ENCODE data around the gene RFX8.
"Not testable (repeated sequence)": the region's sequence is repeated elsewhere in the genome, so short reads cannot be mapped to it uniquely, and the experiment has no call there.

Gene RFX8

DNA sequence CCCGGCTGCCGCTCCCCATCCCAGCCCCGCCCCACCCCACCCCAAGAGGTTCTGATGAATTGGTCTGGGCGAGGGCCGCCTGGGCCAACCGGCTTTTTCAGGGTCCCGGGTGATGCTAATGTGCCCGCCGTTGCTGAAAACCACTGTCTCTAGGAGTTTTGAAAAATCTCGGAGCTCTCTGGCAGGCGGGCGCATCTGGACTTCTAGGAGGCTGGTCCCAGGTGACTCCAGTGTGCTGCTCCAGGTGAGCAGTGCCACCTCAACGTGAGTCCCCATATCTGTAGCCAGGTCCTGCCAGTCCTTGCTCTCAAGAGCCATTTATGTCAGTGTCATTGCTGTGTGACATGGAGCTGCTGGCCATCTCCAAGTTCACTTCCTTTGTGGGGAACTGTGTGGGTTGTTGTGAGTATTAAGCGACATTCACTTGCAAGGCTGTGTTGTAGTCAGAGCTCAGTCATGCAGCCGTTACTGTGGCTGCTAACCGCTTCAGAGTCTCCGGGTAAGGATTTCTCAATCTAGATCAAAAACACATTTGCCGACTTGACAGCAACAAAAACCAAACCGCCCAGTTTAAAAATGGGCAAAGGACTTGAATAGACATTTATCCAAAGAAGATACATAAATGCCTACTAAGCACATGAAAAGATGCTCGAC, at the start of gene RFX8:
RFX8 (minus strand) TSS at position 382 of the 654 bp plus-strand sequence. CDS start 8,264 bp downstream, outside the sequence.
- no peak for DNase-seq

DNA sequence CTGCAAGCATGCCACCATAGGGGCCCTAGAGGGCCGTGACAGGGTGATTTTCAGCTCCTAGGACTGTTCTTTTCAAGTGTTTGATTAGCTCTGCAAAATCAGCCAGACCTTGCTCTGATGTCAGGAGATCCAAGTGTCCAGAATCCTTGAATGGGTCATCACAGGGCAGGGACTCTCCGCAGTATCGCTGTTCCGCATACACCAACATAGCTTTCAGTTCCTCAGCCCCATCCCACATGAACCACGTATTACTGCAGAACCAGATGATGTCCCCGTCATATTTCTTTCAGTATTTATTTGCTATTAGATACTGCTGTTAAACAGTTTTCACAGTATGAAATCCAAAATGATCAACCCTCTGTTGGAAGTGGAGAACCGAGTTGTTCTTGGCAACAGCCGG, 46.6 kb upstream of the RFX8 start:
- DNase-seq = no peak

DNA sequence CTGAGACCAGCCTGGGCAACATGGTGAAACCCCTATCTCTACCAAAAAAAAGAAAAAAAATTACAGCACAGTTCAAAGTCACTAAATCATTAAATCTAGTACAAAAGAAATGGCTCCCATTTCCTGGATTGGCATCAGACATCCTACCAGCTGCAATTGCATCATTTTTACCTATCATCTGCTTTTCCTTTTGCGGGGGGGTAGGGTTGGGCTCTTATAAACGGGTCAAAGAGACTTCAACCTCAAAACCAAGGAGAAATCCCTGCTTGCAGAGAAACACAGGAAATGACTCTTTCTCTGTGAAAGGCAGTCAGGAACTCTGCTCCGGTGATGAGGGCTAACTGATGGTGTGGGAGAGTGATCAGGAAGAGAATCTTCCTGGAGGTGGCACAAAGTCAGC, 45.3 kb upstream of the RFX8 start:
- DNase-seq = no peak

DNA sequence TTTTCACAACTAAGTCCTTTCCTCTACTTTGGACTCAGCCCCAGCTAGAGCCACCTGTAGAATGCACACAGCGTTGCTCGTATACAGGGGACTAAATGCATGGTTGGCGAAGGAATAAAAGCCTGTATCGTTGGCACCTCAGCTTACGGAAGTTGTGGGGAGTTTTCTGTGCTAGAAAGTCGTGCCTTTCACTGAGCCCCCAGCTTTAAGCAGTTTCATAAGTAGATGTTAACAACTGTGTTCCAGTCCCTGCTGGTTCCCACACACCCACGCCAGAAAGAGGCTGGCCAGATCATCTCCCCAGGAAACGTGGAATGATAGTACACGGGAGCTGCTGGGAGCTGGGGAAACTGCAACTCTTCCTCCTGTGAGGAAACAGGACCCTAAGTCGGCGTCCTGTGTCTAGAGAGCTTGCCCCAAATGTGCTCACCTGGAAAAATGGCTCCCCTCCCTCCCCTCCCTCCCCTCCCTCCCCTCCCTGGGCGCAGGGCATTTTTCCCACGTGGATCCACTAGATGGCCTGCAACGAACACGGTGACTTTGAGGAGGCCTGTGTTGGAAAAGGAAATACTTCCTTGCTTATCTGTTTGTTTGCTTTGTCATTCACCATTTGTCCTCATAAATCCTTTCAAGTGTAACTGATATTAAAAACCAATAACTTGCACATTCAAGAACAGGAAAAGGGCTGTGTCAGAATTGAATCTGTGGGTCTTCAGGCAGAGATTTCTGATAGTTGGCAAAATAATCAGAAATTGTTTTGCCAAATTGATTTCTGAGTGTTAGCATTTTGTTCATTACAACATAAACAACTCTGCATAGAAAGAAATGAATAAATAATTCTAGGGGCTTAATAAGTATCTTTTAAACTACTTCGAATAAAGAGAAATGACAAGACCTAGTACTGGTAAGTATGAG, 43.9 kb upstream of the RFX8 start:
- DNase-seq = peak; percentile 56

DNA sequence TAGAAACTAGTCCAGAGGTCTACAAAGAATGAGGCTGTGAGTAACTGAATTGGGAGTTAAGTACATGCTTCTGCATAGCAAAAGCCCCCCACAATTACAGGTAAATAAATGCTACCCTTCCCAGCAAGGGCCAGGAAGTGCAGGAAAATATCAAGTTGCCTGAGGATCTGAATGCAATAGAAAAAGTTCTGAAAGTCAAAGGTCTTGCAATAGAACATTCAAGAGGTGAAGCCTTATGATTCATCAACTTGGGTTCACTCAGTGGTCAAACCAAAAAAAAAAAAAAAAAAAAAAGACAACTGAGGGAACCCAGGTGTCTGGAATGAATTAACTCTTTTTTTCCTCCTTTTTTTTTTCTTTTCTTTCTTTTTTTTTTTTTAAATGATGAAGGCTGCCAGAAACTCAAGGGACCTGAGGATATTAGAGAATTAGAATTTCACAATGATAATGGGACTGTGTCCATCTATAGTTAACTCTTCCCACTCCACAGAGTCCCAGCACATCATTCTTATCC, 42.9 kb upstream of the RFX8 start:
- no peak for DNase-seq

DNA sequence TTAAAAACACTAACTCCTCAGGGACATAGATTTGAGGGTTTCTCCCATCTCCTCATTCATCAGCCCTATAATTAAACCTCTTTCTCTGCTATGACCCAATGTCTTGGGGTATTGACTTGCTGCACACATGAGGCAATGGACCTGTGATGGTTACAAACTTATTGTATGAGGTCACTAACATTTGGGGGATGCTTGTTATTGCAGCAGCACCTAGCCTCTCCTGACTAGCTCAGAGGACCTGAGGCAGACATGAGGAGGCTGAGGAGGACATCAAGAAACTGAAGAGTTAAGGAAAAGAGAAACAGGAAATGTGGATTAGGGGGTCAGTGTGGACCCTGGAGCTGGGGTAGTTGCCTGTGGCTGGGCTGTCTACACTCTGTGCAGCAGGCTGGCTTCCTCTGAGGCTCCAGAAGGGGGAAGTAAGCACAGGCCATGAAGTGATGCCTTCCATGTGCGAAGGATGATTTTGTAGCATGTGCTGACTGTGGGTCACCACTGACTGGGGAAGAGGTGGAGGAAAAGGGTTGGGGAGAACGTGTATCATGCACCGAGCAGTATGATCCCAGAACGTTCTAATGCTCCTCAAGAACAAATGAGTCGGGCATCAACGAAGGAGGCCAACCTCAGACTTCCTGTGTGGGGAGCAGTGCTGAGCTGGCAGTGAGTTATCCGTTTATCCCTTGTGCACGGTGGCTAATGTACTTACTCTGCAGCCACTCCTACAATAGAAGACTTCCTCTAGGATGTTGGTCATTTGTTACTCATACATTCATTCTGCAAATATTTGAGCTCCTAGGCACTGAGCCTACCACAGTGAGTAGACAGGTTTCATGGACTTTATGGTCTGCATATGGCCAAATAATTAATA, 42.1 kb upstream of the RFX8 start:
- no peak for DNase-seq

DNA sequence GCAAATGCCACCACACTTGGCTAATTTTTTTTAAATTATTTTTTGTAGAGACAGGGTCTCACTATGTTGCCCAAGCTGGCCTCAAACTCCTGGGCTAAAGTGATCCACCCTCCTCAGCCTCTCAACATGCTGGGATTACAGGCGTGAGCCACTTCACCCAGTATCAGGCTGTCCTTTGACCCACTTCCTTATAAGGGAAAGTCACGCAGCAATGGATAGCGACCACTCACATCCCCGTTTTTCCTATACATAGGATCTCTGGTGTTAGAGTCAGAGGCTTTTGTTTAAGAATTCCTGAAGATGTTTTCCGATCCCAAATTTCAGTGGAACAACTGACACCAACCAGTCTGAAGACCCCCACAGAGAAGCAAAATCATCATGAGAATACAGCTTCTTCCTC, 41.4 kb upstream of the RFX8 start:
- DNase-seq = no peak

DNA sequence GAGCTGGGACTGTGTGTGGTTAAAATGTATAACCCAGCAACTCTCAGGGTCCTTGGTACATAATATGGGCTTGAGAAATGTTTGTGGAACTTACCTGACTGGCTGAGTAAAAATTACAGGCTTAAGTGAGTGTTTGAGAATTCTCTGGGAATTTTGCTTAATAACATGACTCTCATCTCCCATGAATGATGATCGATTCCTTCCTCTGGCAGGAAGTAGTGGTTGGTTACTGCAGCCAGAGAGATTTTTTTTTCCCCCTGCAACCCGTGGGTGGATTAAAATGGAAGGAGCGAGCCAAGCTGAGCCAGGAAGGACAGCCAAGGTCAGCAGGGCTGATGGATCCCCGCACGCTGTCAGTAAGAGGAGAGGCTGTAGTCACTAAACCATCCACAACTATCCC, 40.6 kb upstream of the RFX8 start:
- DNase-seq = no peak

DNA sequence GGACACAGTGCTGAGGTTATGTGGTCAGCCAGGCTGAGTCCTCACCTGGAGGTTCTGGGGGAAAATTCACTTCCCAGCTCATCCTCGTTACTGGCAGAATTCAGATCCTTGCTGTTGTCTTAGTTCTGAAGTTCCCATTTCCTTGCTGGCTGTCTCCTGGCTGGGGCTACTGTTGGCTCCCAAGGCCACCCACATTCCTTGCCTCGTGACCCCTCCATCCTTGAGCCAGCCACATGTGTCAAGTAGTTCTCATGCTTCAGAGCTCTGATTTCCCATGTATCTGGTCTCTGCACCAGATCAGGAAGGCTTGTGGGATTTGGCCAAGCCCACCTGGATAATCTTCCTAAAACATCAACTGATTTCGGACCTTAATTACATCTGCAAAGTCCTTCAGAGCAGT, 38.1 kb upstream of the RFX8 start:
- DNase-seq = no peak

DNA sequence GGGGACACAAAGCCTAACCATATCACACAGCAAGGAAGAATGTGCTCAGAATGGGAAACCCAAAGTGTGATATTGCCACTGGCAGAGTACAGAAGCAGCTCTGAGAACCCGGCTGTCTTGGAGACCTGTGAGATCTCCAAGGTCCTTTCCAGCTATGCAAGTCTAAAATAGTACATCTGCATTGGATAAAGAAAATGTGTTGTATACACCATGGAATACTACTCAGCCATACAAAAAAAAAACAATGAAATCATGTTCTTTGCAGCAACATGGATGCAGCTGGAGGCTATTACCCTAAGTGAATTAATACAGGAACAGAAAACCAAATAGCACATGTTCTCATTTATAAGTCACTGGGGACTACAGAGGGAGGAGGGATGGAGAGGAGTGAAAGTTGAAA, 36.5 kb upstream of the RFX8 start:
- DNase-seq = no peak

DNA sequence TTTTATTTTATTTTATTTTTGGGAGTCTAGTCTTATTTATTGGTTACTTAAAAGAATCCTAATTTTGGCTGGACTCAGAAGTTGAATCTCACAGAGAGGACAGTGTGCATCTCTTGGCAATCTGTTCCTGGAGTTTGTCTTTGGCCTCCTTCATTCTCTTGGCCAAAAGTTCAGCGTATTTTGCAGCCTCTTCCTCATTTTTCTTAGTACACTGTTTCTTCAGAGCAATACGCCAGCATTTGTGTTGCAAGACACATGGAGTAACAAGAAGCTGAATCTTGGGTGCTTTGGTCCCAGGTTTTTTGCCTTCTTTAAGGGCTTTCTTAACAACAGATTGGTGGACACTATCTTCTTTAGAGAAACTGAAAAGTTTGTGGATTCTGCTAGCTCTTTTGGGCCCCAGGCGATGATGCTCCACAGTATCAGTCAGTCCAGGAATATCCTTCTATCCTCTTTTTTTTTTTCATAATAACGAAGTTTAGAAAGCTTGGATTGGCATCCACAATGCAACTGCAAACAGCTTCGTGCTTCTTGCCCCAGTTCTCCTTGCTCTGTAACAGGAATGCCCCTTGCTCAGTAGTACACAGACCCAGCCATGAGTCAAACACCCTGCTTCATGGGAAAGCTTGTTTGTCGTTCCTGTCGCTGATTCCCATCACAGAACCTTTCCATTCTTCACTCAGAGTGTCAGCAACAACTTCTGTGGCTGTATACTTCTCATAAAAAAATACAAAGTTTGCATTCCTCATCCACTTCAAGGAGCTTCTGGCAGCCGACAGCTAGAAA, 34.8 kb upstream of the RFX8 start:
- no peak for DNase-seq

DNA sequence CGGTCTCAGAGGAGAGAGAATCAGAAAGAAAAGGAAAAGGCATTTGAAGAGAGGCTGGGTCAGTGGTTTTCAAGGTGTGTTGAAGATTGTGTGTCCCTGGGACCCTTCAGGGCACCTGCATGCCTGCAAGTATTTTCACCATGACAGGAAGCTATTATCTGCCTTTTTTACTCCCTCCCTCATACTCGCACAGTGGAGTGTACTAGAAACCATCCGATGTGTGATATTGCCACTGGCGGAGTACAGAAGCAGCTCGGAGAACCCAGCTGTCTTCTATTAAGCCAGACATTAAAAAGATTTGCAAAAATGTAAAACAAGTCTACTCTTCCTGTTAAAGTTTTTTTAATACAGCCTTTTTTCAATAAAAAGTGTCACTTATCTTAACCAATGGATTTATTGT, 33.7 kb upstream of the RFX8 start:
- DNase-seq = no peak

DNA sequence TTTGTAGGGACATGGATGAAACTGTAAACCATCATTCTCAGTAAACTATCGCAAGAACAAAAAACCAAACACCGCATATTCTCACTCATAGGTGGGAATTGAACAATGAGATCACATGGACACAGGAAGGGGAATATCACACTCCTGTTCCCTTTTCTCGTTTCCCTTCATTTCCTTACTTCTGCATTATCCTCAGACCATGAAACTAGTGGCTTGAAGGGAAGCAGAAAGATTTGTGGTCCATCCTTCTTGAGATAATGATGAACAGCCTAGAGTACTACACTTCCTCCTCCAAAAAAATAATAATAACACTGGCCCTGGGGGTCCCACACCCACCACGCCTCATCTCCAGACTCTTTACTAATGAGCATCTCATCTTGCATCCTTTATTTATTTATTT, 30.4 kb upstream of the RFX8 start:
- not testable (repeated sequence) for DNase-seq

DNA sequence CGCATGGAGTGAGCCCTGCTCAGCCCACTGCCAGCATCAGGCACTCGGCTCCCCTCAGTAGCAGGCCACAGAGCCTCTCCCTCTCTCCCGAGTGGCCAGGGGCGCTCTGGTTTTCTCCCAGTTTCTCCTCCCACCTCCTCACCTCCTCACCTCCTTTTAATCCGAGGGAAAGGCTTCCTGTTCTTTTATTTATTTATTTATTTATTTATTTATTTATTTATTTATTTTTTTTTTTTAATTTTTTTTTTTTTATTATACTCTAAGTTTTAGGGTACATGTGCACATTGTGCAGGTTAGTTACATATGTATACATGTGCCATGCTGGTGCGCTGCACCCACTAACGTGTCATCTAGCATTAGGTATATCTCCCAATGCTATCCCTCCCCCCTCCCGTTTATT, 29.8 kb upstream of the RFX8 start:
- DNase-seq = not testable (repeated sequence)

DNA sequence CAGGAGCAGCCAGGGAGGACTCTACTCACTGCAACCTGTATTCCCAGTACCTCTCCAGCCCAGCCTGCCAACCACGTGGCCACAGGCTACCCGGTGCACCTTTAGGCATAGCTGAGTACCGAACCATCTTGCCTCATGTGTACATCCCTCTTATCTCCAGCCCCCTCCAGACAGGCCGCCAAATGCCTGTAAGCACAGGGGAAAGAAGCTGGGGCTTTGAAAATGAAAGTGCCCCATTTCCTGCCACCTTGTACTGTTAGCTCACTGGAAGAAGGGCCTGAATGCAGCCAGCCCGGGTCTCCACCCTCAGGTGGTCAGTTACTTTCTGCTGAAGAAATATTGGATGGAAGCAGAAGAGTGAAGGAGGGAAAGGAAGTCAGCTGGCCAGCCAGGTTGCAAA, 27.2 kb upstream of the RFX8 start:
- DNase-seq = no peak

DNA sequence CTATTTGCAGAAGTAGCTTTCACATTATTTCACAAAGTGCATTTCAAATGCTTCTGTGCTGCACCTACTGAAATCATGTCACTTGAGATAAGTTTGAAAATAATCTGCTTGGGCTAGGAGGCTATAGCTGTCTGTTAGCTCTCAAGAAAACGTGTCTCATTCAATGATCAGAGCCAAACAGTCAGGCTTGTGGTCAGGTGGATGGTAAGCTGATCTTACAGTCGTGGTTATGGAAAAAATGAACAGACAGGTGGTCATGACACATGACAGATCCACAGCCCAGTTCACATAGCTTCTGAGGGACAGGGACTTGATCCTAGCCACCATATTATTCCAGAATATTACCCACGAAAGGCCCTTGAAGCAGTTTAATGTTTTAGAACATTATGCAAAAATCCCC, 26.5 kb upstream of the RFX8 start:
- DNase-seq = no peak

DNA sequence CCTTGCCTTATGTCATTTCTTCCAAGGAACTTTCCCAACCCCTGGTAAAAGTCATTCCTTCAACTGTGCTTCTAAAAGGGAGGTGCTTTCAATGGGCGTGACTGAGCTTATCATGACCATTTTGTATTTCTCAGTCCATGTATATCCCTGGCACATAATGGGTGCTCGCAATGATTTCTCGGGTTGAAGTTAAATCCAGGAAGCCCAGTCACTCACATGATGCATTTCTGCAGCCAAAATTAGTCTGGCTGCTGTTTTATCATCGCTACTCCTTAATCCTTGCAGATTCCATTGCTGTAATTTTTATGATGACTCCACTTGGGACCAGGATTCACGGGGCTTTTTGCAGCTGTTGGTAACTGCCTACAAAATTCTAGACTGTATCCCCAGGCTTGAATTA, 25.9 kb upstream of the RFX8 start:
- DNase-seq = no peak

DNA sequence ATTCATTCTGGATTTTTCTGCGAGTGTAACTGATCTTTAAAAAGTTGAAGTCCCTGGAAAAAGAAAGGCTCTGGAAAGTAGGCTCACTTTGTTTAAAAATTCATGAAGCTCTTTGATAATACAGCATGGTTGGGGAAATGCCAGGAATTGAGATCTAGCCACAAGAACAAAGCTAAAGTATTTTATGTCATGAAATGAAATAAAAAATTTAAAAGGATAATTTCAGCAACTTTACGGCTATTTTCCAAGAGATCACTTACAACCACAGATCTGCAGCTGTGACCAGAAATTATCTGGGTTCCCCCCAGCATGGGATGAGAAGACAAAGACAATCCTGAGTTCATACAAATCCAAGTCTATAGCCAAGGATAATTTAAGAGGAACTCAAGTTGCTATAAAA, 25.3 kb upstream of the RFX8 start:
- DNase-seq = no peak

DNA sequence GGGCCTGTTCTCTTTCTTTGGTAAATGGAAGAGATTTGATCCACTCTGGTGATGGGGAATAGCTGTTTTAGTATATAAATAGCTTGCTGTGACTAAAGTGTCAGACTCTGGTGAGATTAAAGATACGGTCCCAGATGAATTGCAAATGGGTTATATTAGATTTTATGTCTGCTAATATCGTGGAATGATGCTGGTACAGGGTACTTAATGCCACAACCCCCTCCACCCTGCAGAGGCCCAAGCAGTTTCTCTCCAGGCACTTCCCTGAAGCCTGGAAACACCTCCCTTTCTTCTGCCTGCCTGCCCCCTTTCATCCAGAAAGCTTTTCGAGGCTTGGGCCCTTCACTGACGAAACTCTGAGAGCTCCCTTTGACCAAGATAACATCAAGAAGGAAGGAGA, 21.4 kb upstream of the RFX8 start:
- no peak for DNase-seq

DNA sequence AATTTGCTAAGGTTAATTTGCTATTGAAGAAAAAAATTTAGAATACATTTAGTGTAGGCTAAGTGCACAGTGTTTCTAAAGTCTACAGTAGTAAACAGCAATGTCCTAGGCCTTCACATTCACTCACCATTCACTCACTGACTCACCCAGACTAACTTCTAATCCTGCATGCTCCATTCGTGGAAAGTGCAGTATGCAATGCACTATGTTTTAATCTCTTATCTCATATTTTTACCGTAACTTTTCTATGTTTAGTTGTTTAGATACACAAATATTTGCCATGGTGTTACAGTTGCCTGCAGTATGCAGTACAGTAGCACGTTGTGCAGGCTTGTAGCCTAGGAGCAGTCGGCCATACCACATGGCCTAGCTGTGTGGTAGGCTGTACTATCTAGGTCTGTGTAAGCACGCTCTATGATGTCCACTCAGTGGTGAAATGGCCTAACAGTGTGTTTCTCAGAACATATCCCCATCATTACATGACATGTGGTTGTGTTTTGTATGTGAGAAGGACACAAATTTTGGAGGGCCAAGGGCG, 18.1 kb upstream of the RFX8 start:
- no peak for DNase-seq

DNA sequence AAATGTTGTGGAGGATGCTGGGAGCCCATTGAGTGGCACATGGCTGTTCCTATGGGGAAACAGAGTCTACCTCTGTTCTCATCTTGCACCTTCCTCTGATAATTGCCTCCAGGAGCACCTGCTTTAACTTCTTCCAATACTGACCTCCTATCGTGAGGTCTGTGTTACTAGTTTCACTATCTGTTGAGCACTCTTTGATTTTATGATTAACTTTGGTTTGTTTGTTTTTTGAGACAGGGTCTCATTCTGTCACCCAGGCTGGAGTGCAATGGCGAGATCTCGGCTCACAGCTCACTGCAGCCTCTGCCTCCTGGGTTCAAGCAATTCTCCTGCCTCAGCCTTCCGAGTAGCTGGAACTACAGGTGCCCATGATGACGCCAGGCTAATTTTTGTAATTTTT, 12.1 kb upstream of the RFX8 start:
- DNase-seq = no peak

DNA sequence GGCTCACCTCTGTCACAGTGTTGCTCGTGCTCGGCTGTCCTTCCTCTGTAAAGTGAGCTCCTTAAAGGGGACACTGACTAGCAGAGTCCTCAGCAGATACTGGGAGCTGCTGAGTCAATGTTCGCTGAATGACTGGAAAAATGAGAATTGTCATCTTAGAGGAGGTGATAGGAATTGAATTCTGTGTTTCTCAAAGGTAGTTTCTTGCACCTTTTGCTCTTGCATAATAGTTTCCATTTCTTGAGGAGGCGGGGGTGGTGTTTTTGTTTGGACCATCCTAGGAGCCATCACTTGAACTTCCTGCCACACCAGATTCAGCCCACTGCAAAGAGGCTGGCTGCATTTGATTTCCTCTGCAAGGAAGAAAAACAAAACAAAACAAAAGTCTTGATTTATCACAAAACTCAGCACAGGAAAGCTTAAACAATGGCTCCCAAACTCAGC, 11.4 kb upstream of the RFX8 start:
- DNase-seq = no peak
